ENCODE results near the gene AP5Z1. TPM values are rescaled to one million over a fixed set of nuclear protein-coding genes. Genes with fewer than 3 reads are reported as not detected.

Gene AP5Z1
- total and polyA plus RNA-seq, 2 of the 4 experiments (the other 2 are of a cell fraction) = 9.7 to 38.7 TPM

DNA sequence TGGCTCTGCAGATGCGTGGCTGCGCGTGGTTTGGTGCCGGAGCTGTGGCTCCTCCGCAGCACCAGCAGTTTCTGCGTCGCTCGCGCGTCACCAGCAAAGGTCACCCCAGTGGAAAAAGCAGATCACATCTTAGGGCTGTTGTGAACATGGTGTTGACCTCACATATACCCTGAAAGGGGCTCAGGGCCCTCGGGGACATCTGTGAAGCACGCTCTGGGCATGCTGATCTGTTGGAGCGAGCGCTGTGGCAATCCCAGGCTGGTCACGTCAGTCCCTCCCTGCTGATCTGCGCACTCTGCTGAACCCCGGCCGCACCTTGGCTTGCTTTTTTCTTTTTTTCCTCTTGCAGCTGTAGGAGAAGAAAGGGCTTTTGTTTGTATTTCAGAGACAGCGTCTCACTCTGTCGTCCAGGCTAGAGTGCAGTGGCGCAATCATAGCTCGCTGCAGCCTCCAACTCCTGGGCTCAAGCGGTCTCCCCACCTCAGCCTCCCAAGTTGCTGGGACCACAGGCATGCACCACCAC lies 33.3 kb upstream of the AP5Z1 start:
- Histone ChIP-seq H2AK5ac (ENCODE audit: low read depth, low read length) (no peak overlapping the region), H3K4me3 (ENCODE audit: insufficient read depth, low read depth, low read length) (no peak overlapping the region), H2AFZ (replicated peaks; ENCODE audit: low read length, poor library complexity) (no peak overlapping the region), H3K9ac (ENCODE audit: low read depth, low read length) (no peak overlapping the region), H3K18ac (ENCODE audit: low read depth, low read length) (no peak overlapping the region), H4K8ac (ENCODE audit: low read depth in 2 of 2, low read length in 2 of 2) (no peak overlapping the region), H4K20me1 (ENCODE audit: insufficient read depth, low read length) (peaks cover 3% of the 10 kb centered on the region; the same call in 1 of the 2 replicates), H3K36me3 (ENCODE audit: control insufficient read depth, insufficient read depth, low read length) (peaks cover 34% of the 10 kb centered on the region), H3K9me1 (ENCODE audit: insufficient read depth, low read length) (peaks cover 7% of the 10 kb centered on the region), H3K14ac (replicated peaks; ENCODE audit: low read depth, low read length) (no peak overlapping the region), H3K27ac (ENCODE audit: insufficient read depth, low read length) (no peak overlapping the region), H2BK120ac (ENCODE audit: low read depth, low read length) (no peak overlapping the region), H4K91ac (ENCODE audit: insufficient read depth, low read depth, low read length) (no peak overlapping the region), H3K79me1 (ENCODE audit: low read depth in 1 of 2, low read length in 2 of 2) (peaks cover 14 to 65% of the 10 kb centered on the region in 2 experiments), H3K23ac (ENCODE audit: low read depth, low read length) (no peak overlapping the region), H3K56ac (ENCODE audit: extremely low read depth, insufficient read depth, low read length) (no peak overlapping the region), H2BK15ac (ENCODE audit: low read depth, low read length) (no peak overlapping the region), H3K4me1 (ENCODE audit: control insufficient read depth, insufficient read depth, low read length) (peaks cover 22% of the 10 kb centered on the region), H2BK5ac (ENCODE audit: low read depth, low read length, poor library complexity, severe bottlenecking) (no peak overlapping the region), H4K5ac (ENCODE audit: low read depth, low read length) (no peak overlapping the region), H3K27me3 (ENCODE audit: control insufficient read depth, insufficient read depth, low read length) (no peaks in the 10 kb centered on the region), H3K4ac (ENCODE audit: low read depth, low read length) (no peak overlapping the region), H3K9me3 (ENCODE audit: control insufficient read depth, insufficient read depth, low read length) (no peaks in the 10 kb centered on the region), H2BK20ac (ENCODE audit: low read depth, low read length) (no peak overlapping the region), H3K4me2 (ENCODE audit: low read depth, low read length) (no peak overlapping the region), H2AK9ac (replicated peaks; ENCODE audit: low read depth, low read length, poor library complexity) (no peak overlapping the region)
- ChIA-PET POLR2A (ENCODE audit: unreplicated experiment) (no interaction called here), CTCF (no interaction called here)
- 85% methylated on average over 9 of the region's 23 CpGs; no CpG with 5 or more reads in 1 of the 2 experiments for WGBS, 2 experiments (ENCODE audit: extremely low coverage in 2 of 2, insufficient read length in 1 of 2)
- BruUV-seq (replicated peaks) = no TSS peak
- DNase-seq (no peak), ATAC-seq (ENCODE audit: low read depth) (no peak)
- dilution Hi-C loops (cut with HindIII; ENCODE audit: low sequenced_read_pairs, unreplicated experiment) = no loop called here
- intact Hi-C loops (cut with micrococcal nuclease) = no loop called here
- in situ Hi-C loops (cut with MboI; ENCODE audit: low sequenced_read_pairs) = no loop called here
- TF ChIP-seq MXI1 (IDR thresholded peaks at IDR 0.05; ENCODE audit: borderline replicate concordance, low read depth, low read length) (no peak), RCOR1 (IDR thresholded peaks at IDR 0.05; ENCODE audit: insufficient replicate concordance, low read length) (no peak)
